RPMI7951 (cell line): Measurements from ENCODE around the gene TEFM. TPM values are rescaled to one million over a fixed set of nuclear protein-coding genes. Genes with fewer than 3 reads are reported as not detected.
"Not testable (repeated sequence)": the region's sequence is repeated elsewhere in the genome, so short reads cannot be mapped to it uniquely, and the experiment has no call there.

Source experiments
- DNase-seq: peaks from one replicate; pipeline ENCODE4 v3.0.0-alpha.2; 2012; ENCODE audit warnings: low read depth
- total RNA-seq: library from RNA; depleted of rRNA; stranded (reverse); fragments of >200 nt; shearing (Covaris generic); gene quantifications from 2 replicates; pipeline ENCODE4 v1.2.3, GENCODE V29; 2014; rRNA removed

TEFM gene
- total RNA-seq: 17.2 and 19.2 TPM in 2 replicates

- DNase-seq: peak; percentile 85
These were observed at the start of gene TEFM for GRCh38 chr17:30906101-30906911. TEFM (minus strand) TSS chr17:30906238; CDS start chr17:30906198, 40 bp downstream.

GRCh38 chr17:30954046-30954830 lies 48.2 kb upstream of the TEFM start:
- no peak for DNase-seq

- no peak for DNase-seq
These were observed 46.8 kb upstream of the TEFM start for GRCh38 chr17:30952638-30953393.

GRCh38 chr17:30950669-30951399 lies 44.8 kb upstream of the TEFM start:
- peak; percentile 61 for DNase-seq

GRCh38 chr17:30950189-30950588 lies 44.2 kb upstream of the TEFM start:
- DNase-seq: no peak

- DNase-seq: no peak
These were observed 41.8 kb upstream of the TEFM start for GRCh38 chr17:30947796-30948195.

- peak; percentile 19 for DNase-seq
These were observed 36.5 kb upstream of the TEFM start for GRCh38 chr17:30942308-30943079.

GRCh38 chr17:30939051-30939689 lies 33.1 kb upstream of the TEFM start:
- no peak for DNase-seq

GRCh38 chr17:30933966-30934365 lies 27.9 kb upstream of the TEFM start:
- DNase-seq: no peak

GRCh38 chr17:30931582-30931981 lies 25.5 kb upstream of the TEFM start:
- DNase-seq: not testable (repeated sequence)

- no peak for DNase-seq
These were observed 24.5 kb upstream of the TEFM start for GRCh38 chr17:30930495-30930894.

GRCh38 chr17:30929861-30930260 lies 23.8 kb upstream of the TEFM start:
- DNase-seq: not testable (repeated sequence)

- no peak for DNase-seq
These were observed 23.1 kb upstream of the TEFM start for GRCh38 chr17:30929081-30929633.

GRCh38 chr17:30928584-30928983 lies 22.5 kb upstream of the TEFM start:
- no peak for DNase-seq

- DNase-seq: no peak
These were observed 21.7 kb upstream of the TEFM start for GRCh38 chr17:30927756-30928155.

- DNase-seq: no peak
These were observed 20.5 kb upstream of the TEFM start for GRCh38 chr17:30926516-30926915.

- no peak for DNase-seq
These were observed 18.3 kb upstream of the TEFM start for GRCh38 chr17:30924341-30924740.

- DNase-seq: no peak
These were observed 16.4 kb upstream of the TEFM start for GRCh38 chr17:30922235-30923030.
